IMR-90 (cell line): Measurements from ENCODE around the gene XRCC3. TPM values are rescaled to one million over a fixed set of nuclear protein-coding genes. Genes with fewer than 3 reads are reported as not detected.

ENCODE experiments used
- ATAC-seq: fragments of 200-7000 bp; cut with Tn5 transposase; 2 replicates; pipeline ENCODE4 v1.9.1; 2020; ENCODE audit warnings: low read depth, mild to moderate bottlenecking, moderate library complexity
- BruUV-seq: library from RNA; stranded (reverse); fragments of 400-500 nt; replicated peaks from 2 replicates; lab custom pipeline; 2021; lab: Mats Ljungman, UMichigan
- CTCF ChIA-PET: fragments of 300-600 bp; formaldehyde crosslinking; extraction: SDS; loops from one replicate; lab custom pipeline; 2021; ENCODE audit warnings: antibody characterized with exemption; lab: Yijun Ruan, JAX
- POLR2A ChIA-PET: fragments of 300-600 bp; sonication (Branson Sonifier 250); formaldehyde crosslinking; loops from one replicate; lab custom pipeline; 2022; ENCODE audit warnings: antibody characterized with exemption; ENCODE audit not compliant: unreplicated experiment; lab: Charles Lee
- DNase-seq: peaks from one replicate; pipeline ENCODE4 v3.0.0; 2013
- H2AFZ ChIP-seq: replicated peaks from 2 replicates; pipeline ENCODE3; 2013; ENCODE audit warnings: low read length, mild to moderate bottlenecking; ENCODE audit not compliant: poor library complexity
- H2AK5ac ChIP-seq: 2 replicates; pipeline ENCODE4 v1.6.1; 2013; ENCODE audit warnings: low read depth, low read length, inconsistent platforms
- H2AK9ac ChIP-seq: replicated peaks from 2 replicates; pipeline ENCODE3; 2013; ENCODE audit warnings: mild to moderate bottlenecking, low read depth, low read length, moderate library complexity; ENCODE audit not compliant: poor library complexity
- H2BK120ac ChIP-seq: 2 replicates; pipeline ENCODE4 v1.6.1; 2013; ENCODE audit warnings: low read depth, low read length, inconsistent platforms
- H2BK15ac ChIP-seq: 3 replicates; pipeline ENCODE4 v1.6.1; 2013; ENCODE audit warnings: low read depth, low read length, inconsistent platforms
- H2BK20ac ChIP-seq: 2 replicates; pipeline ENCODE4 v1.6.1; 2013; ENCODE audit warnings: low read depth, mild to moderate bottlenecking, inconsistent platforms, low read length, moderate library complexity
- H2BK5ac ChIP-seq: 2 replicates; pipeline ENCODE4 v1.6.1; 2013; ENCODE audit warnings: mild to moderate bottlenecking, low read depth, low read length, inconsistent platforms; ENCODE audit not compliant: poor library complexity, severe bottlenecking
- H3K14ac ChIP-seq: replicated peaks from 2 replicates; pipeline ENCODE4 v1.6.1; 2013; ENCODE audit warnings: low read depth, low read length, inconsistent platforms
- H3K18ac ChIP-seq: 2 replicates; pipeline ENCODE4 v1.6.1; 2013; ENCODE audit warnings: low read depth, low read length, control low read depth
- H3K23ac ChIP-seq: 2 replicates; pipeline ENCODE4 v1.6.1; 2013; ENCODE audit warnings: low read depth, low read length, inconsistent platforms
- H3K27ac ChIP-seq: 2 replicates; pipeline ENCODE4 v1.5.1; 2013; ENCODE audit warnings: mild to moderate bottlenecking, control low read depth, low read length; ENCODE audit not compliant: insufficient read depth
- H3K27me3 ChIP-seq: 2 replicates; pipeline ENCODE4 v1.6.1; 2013; ENCODE audit warnings: low read length; ENCODE audit not compliant: control insufficient read depth, insufficient read depth
- H3K36me3 ChIP-seq: 2 replicates; pipeline ENCODE4 v1.6.1; 2013; ENCODE audit warnings: low read length, mixed read lengths; ENCODE audit not compliant: control insufficient read depth, insufficient read depth
- H3K4ac ChIP-seq: 2 replicates; pipeline ENCODE4 v1.6.1; 2013; ENCODE audit warnings: low read depth, low read length, inconsistent platforms
- H3K4me1 ChIP-seq: 2 replicates; pipeline ENCODE4 v1.6.1; 2013; ENCODE audit warnings: low read length, mixed read lengths; ENCODE audit not compliant: control insufficient read depth, insufficient read depth
- H3K4me2 ChIP-seq: 2 replicates; pipeline ENCODE4 v1.6.1; 2013; ENCODE audit warnings: low read depth, mild to moderate bottlenecking, control low read depth, low read length, moderate library complexity
- H3K4me3 ChIP-seq: 2 replicates; pipeline ENCODE4 v1.5.1; 2013; ENCODE audit warnings: low read depth, mild to moderate bottlenecking, control low read depth, low read length, moderate library complexity; ENCODE audit not compliant: insufficient read depth
- H3K56ac ChIP-seq: 2 replicates; pipeline ENCODE4 v1.6.1; 2013; ENCODE audit warnings: low read length, inconsistent platforms; ENCODE audit not compliant: insufficient read depth; ENCODE audit errors: extremely low read depth
- H3K79me1 ChIP-seq, 2 experiments: 2 replicates each; pipeline ENCODE4 v1.6.1; 2013; ENCODE audit warnings: low read length in 2 of 2, inconsistent platforms in 1 of 2, low read depth in 1 of 2
- H3K9ac ChIP-seq: 2 replicates; pipeline ENCODE4 v1.6.1; 2013; ENCODE audit warnings: low read depth, low read length, control low read depth
- H3K9me1 ChIP-seq: 2 replicates; pipeline ENCODE4 v1.6.1; 2013; ENCODE audit warnings: low read length, inconsistent platforms; ENCODE audit not compliant: insufficient read depth
- H3K9me3 ChIP-seq: 2 replicates; pipeline ENCODE4 v1.6.1; 2013; ENCODE audit warnings: low read length; ENCODE audit not compliant: control insufficient read depth, insufficient read depth
- H4K20me1 ChIP-seq: 2 replicates; pipeline ENCODE4 v1.6.1; 2013; ENCODE audit warnings: low read length, inconsistent platforms; ENCODE audit not compliant: insufficient read depth
- H4K5ac ChIP-seq: 2 replicates; pipeline ENCODE4 v1.6.1; 2013; ENCODE audit warnings: mild to moderate bottlenecking, low read depth, low read length, control low read depth
- H4K8ac ChIP-seq, 2 experiments: 2 replicates each; pipeline ENCODE4 v1.6.1; 2013; ENCODE audit warnings: low read depth in 2 of 2, low read length in 2 of 2, control low read depth in 1 of 2, inconsistent platforms in 1 of 2
- H4K91ac ChIP-seq: 2 replicates; pipeline ENCODE4 v1.6.1; 2013; ENCODE audit warnings: low read depth, low read length, inconsistent platforms; ENCODE audit not compliant: insufficient read depth
- BHLHE40 ChIP-seq: fragments of 150-350 bp; IDR thresholded peaks from 2 replicates; pipeline ENCODE4 v1.6.1; 2016; ENCODE audit warnings: mild to moderate bottlenecking, low read depth, low read length
- CHD1 ChIP-seq: IDR thresholded peaks from 2 replicates; pipeline ENCODE4 v1.6.1; 2012; ENCODE audit warnings: low read depth, low read length, improper control_type of control experiment
- FOS ChIP-seq: fragments of 150-350 bp; IDR thresholded peaks from 2 replicates; pipeline ENCODE4 v1.6.1; 2016; ENCODE audit warnings: low read depth, low read length
- MAZ ChIP-seq: IDR thresholded peaks from 2 replicates; pipeline ENCODE4 v1.6.1; 2012; ENCODE audit warnings: low read depth, mild to moderate bottlenecking, low read length, improper control_type of control experiment, moderate library complexity, borderline replicate concordance
- RAD21 ChIP-seq: IDR thresholded peaks from 2 replicates; pipeline ENCODE4 v1.6.1; 2012; ENCODE audit warnings: low read length, improper control_type of control experiment
- RCOR1 ChIP-seq: IDR thresholded peaks from 2 replicates; pipeline ENCODE4 v1.6.1; 2012; ENCODE audit warnings: mild to moderate bottlenecking, low read length, improper control_type of control experiment; ENCODE audit not compliant: insufficient replicate concordance
- RFX5 ChIP-seq: IDR thresholded peaks from 2 replicates; pipeline ENCODE4 v1.8.0; 2012; ENCODE audit warnings: low read depth, mild to moderate bottlenecking, low read length, moderate library complexity
- WGBS, 2 experiments: methylation state at CpG; one replicate each; pipeline versions ENCODE4 v1.1.5 to v1.1.7; 2013; ENCODE audit warnings: missing lambda C conversion rate in 2 of 2; ENCODE audit not compliant: insufficient read length in 1 of 2; ENCODE audit errors: extremely low coverage in 2 of 2; 5-methylcytosine and 5-hydroxymethylcytosine counted together
- dilution Hi-C: fragments of 300-500 bp; cut with HindIII; formaldehyde crosslinking; loops from one replicate; pipeline ENCODE4 v1.14.3; 2018; ENCODE audit warnings: low sequenced_read_pairs; ENCODE audit not compliant: unreplicated experiment
- in situ Hi-C: fragments of 300-500 bp; cut with MboI; formaldehyde crosslinking; loops from 3 replicates; pipeline ENCODE4 v1.14.3; 2019; ENCODE audit warnings: low sequenced_read_pairs, inconsistent platforms, mixed read lengths
- intact Hi-C: fragments of 100-400 bp; cut with micrococcal nuclease; formaldehyde crosslinking; loops from 2 replicates; pipeline ENCODE4 v1.10.0; 2022
- polyA plus RNA-seq, 3 experiments: library from polyadenylated mRNA; depleted of rRNA; stranded (reverse); fragments of >200 nt; gene quantifications; 2 replicates each; pipeline ENCODE4 v1.2.3, GENCODE V29; 2012; ENCODE audit warnings: low replicate concordance in 1 of 3
- total RNA-seq: library from RNA; depleted of rRNA; stranded (reverse); fragments of >200 nt; gene quantifications from 2 replicates; pipeline ENCODE4 v1.2.3, GENCODE V29; 2012
- TF ChIP-seq, protein P1 (sequence below): fragments of 150-350 bp; IDR thresholded peaks from 2 replicates; pipeline ENCODE4 v1.6.1; 2016; ENCODE audit warnings: low read depth, mild to moderate bottlenecking, low read length, moderate library complexity, borderline replicate concordance

Gene XRCC3
- total and polyA plus RNA-seq, 2 of the 4 experiments (the other 2 are of a cell fraction), result 8.1 to 9.5 TPM

DNA sequence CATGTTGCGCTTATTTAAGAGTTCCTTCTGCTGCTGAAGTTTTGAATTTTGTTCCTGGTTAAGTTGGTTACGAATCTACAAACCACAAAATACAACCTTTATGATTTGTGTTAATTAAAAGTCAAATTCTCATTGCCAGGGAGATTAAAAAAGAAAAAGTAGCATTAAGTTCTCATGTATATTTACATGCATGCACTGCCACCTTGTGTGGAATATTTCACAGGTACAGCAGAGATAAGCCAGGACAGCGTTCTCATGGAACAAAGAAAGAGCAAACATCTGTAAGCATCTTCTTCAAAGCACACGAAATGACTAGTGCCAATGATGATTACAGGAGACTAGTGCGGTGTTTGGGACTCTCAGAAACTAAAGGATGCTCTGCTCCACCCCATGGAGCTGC lies 34.6 kb upstream of the XRCC3 start:
- TF ChIP-seq CHD1 (no peak), MAZ (no peak), RFX5 (no peak), BHLHE40 (no peak), RAD21 (no peak), FOS (no peak), RCOR1 (no peak)
- TF ChIP-seq, protein P1, sequence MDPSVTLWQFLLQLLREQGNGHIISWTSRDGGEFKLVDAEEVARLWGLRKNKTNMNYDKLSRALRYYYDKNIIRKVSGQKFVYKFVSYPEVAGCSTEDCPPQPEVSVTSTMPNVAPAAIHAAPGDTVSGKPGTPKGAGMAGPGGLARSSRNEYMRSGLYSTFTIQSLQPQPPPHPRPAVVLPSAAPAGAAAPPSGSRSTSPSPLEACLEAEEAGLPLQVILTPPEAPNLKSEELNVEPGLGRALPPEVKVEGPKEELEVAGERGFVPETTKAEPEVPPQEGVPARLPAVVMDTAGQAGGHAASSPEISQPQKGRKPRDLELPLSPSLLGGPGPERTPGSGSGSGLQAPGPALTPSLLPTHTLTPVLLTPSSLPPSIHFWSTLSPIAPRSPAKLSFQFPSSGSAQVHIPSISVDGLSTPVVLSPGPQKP, result no peak
- no peak overlapping the region for H3K18ac ChIP-seq
- H3K9me1 ChIP-seq, result no peaks in the 10 kb centered on the region; the same call in 1 of the 2 replicates
- no peak overlapping the region for H3K4me3 ChIP-seq
- H2BK15ac ChIP-seq, result no peak overlapping the region
- no peak overlapping the region for H2AK9ac ChIP-seq
- no peak overlapping the region for H3K4me2 ChIP-seq
- H3K27ac ChIP-seq, result no peak overlapping the region
- 100% methylated on average over 2 of the region's 5 CpGs; no CpG with 5 or more reads in 1 of the 2 experiments for WGBS, 2 experiments
- no peak overlapping the region for H2BK5ac ChIP-seq
- H3K4ac ChIP-seq, result no peak overlapping the region
- H2BK120ac ChIP-seq, result no peak overlapping the region
- no peaks in the 10 kb centered on the region for H3K79me1 ChIP-seq
- ATAC-seq (no peak), DNase-seq (no peak)
- H3K14ac ChIP-seq, result no peak overlapping the region
- H2AFZ ChIP-seq, result no peak overlapping the region
- no peak overlapping the region for H4K5ac ChIP-seq
- no peaks in the 10 kb centered on the region for H3K27me3 ChIP-seq
- no peaks in the 10 kb centered on the region for H4K20me1 ChIP-seq
- H3K23ac ChIP-seq, result no peak overlapping the region
- CTCF ChIA-PET, result no interaction called here
- no peaks in the 10 kb centered on the region for H3K36me3 ChIP-seq
- intact Hi-C loops (no loop called here), dilution Hi-C loops (no loop called here), in situ Hi-C loops (no loop called here)
- POLR2A ChIA-PET, result no interaction called here
- no peak overlapping the region for H2BK20ac ChIP-seq
- no peaks in the 10 kb centered on the region for H3K4me1 ChIP-seq
- BruUV-seq, result no TSS peak
- no peak overlapping the region for H3K9ac ChIP-seq
- H4K8ac ChIP-seq, result no peak overlapping the region
- H4K91ac ChIP-seq, result no peak overlapping the region
- H3K56ac ChIP-seq, result no peak overlapping the region
- no peak overlapping the region for H2AK5ac ChIP-seq
- H3K9me3 ChIP-seq, result no peaks in the 10 kb centered on the region
